Aortic smooth muscle cell (primary cell): ENCODE measurements around the gene TREM2. TPM values are rescaled to one million over a fixed set of nuclear protein-coding genes. Genes with fewer than 3 reads are reported as not detected.

Source experiments
- total RNA-seq: library from RNA; depleted of rRNA; stranded (reverse); fragments of >200 nt; gene quantifications from 2 replicates; pipeline ENCODE4 v1.2.3, GENCODE V29; 2014

Gene TREM2
- not detected in 2 replicates for total RNA-seq

DNA sequence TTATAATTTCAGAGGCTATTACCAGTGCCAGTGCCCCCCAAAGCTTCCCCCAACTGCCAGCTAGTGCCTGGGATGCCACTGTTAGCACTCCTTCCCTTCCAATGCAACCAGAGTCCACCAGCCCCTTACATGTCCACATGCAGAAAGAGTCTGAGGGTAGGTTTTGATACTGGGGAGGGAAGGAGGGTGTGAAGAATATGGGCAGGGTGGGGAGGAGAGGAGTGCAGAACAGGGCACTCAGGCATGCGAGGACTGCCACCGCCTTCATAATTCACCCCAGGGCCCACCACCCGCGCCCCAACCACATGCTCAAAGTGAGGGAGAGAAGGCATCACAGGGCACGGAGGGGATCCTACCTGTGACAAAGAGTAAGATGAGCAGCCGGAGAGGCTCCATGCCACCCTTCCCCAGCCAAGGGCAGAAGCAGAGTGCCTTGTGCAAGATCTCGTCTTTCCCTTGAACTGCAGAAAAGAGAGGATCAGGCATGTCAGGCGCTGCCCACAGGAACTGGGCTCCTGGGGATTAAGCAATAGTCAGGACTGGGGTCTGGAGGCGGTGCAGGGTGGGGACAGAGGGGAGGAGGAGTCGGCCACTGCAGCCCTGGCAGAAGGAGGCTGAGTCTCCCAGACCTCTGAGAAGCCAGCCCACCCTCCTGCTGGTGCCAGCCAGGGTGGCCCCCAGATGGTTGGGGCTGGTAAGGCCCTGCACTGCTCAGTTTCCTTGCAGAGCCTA, at the start of gene TREM2:
Gene TREM2 (minus strand): TSS at position 430 of the 732 bp plus-strand sequence. CDS start 34 bp downstream, at position 396.

DNA sequence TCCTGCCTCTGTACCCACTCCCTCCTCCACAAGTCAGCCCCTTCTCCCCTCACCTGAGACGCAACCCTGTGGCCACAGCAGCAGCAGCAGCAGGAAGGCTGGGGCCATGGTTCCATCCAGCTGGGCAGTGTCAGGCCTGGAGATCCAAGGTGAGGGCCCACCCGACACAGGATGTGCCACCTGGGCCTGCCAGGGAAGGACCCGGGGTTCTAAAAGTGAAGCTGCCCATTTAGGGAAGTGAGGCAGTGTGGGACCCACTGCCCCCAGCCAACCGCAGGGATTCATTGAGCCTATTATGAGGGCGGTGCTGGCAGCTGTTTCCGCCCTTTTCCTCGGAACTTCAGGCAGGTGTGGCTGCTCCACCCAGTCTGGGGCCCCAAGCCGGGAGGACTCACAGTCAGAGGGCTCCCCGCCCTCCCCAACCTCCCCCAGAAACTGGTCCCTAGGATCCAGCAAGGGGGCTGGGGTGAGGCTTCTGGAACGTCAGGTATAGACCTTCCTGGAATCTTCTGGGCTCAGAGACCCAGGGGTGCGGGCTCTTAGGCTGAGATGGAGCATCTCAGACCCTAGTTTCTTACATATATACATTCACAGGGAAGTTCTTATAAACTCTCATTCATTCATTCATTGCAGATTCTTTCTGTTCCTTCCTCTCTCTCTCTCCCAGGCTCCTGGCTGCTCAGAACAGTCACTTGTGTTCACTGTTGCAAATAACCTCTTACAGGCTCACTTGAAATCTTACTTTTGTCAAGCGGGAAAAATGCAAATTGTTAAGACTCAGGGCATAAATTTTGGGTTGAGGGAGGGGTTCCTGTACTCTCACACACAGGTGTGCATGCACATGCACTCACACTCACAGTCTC, 38.2 kb upstream of the TREM2 start, which contains the start of gene TREML2:
Gene TREML2 (minus strand): TSS at position 249 of the 863 bp plus-strand sequence. CDS start 141 bp downstream, at position 108.

DNA sequence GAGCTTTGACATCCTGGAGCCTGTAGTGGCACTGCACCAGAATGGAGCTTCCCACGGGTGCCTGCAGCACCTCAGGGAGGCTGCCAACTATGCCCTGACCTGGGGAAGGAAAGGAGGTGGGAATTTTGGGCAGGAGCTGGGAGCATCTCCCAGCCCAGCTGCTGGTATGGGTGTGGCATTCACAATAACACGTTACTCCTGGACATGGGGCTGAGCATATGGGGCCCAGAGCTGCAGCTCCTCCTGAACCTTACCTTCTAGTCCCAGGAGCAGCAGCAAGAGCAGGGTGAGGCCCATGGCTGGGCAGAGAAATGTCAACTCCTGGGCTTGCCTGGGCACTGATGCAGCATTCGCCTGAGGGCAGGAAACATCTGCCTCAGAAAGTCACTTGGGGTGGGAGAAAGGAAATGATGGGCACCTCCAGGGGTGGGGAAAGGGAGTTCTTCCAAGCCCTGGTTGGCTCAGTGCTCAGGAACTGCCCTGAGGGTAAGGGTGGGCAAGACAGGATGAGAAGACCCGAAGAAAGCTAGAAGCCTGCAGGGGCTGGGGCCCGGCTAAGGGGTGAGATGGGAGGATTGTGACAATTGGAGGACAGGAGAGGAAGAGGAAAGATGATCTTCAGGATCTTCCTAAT, 8.8 kb downstream of the TREM2 start, which contains the start of gene TREML1:
Gene TREML1 (minus strand): TSS at position 356 of the 634 bp plus-strand sequence. CDS start 59 bp downstream, at position 297.

Other genes with a start within 250 kb of the TREM2 start
- under 0.01 TPM in 1 of 2 replicates, not detected in the other for gene UNC5CL, start 123.9 kb downstream of the TREM2 start, total RNA-seq
- gene TSPO2, start 120.6 kb downstream of the TREM2 start, total RNA-seq = not detected in 2 replicates
- gene APOBEC2, start 109.9 kb downstream of the TREM2 start, total RNA-seq = not detected in 2 replicates
- 9.6 and 13.6 TPM in 2 replicates for gene OARD1, start 90.8 kb downstream of the TREM2 start, total RNA-seq
- gene NFYA, start 90.1 kb downstream of the TREM2 start, total RNA-seq = 12.6 and 14.8 TPM in 2 replicates
- not detected in 2 replicates for gene TREML1, start 8.8 kb downstream of the TREM2 start, total RNA-seq
- gene TREML2, start 38.0 kb upstream of the TREM2 start, total RNA-seq = not detected in 2 replicates
- gene TREML4, start 65.2 kb upstream of the TREM2 start, total RNA-seq = not detected in 2 replicates
- gene TREM1, start 123.6 kb upstream of the TREM2 start, total RNA-seq = 0.19 and 0.66 TPM in 2 replicates
- gene NCR2, start 172.5 kb upstream of the TREM2 start, total RNA-seq = not detected in 2 replicates